Prostate gland (tissue), 2 donors: ENCODE measurements around the gene FALEC.

Experiments
- POLR2A ChIP-seq: fragments of 450-650 bp; IDR thresholded peaks from one replicate; pipeline ENCODE4 v1.6.1; 2016; ENCODE audit warnings: antibody characterized with exemption, mild to moderate bottlenecking
- POLR2AphosphoS5 ChIP-seq: sonication (generic); formaldehyde crosslinking; IDR thresholded peaks from one replicate; pipeline ENCODE4 v1.6.1; 2017; ENCODE audit warnings: antibody characterized with exemption
- TF ChIP-seq, protein P1 (sequence below), 4 experiments: fragments of 200-600 bp in 2 of 4; fragments of 450-650 bp in 2 of 4; sonication (generic) in 2 of 4; IDR thresholded peaks; 1 replicate in 3 of 4; 2 replicates in 1 of 4; pipeline ENCODE4 v1.5.1; 2016 to 2019; ENCODE audit warnings: antibody characterized with exemption in 4 of 4, mild to moderate bottlenecking in 2 of 4, moderate library complexity in 2 of 4

DNA sequence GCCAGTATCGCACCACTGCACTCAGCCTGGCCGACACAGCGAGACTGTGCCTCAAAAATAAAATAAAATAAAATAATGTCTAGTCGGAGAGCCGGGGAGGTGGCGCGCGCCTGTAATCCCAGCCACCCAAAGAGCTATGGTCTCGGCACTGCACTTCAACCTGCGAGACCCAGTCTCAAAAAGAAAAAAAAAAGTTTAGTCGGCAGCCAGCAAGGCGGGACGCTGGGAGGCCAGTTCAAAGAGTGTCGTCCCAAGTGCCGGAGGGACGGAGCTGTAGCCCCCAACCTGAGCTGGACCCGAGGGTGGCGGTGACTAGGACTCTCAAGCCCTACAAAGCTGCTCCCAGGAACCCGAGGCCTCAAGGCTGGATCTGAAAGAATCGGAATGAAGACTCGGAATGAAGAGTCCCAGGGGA is 632 bp upstream of the FALEC start:
- TF ChIP-seq, protein P1, sequence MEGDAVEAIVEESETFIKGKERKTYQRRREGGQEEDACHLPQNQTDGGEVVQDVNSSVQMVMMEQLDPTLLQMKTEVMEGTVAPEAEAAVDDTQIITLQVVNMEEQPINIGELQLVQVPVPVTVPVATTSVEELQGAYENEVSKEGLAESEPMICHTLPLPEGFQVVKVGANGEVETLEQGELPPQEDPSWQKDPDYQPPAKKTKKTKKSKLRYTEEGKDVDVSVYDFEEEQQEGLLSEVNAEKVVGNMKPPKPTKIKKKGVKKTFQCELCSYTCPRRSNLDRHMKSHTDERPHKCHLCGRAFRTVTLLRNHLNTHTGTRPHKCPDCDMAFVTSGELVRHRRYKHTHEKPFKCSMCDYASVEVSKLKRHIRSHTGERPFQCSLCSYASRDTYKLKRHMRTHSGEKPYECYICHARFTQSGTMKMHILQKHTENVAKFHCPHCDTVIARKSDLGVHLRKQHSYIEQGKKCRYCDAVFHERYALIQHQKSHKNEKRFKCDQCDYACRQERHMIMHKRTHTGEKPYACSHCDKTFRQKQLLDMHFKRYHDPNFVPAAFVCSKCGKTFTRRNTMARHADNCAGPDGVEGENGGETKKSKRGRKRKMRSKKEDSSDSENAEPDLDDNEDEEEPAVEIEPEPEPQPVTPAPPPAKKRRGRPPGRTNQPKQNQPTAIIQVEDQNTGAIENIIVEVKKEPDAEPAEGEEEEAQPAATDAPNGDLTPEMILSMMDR (IDR thresholded peaks at IDR 0.05): no peak
- TF ChIP-seq POLR2A (no peak), POLR2AphosphoS5 (no peak)
